Measurements from ENCODE around the gene ZNF320.
"Not testable (repeated sequence)": the region's sequence is repeated elsewhere in the genome, so short reads cannot be mapped to it uniquely, and the experiment has no call there.

- TF ChIP-seq JUNB (IDR thresholded peaks at IDR 0.05); CTCF (IDR thresholded peaks at IDR 0.05 in 2 of 3, conservative IDR thresholded peaks at IDR 0.05 in 1 of 3; ENCODE audit: control insufficient read depth in 2 of 3, extremely low read depth in 1 of 3, insufficient read depth in 1 of 3, low read depth in 3 of 3, low read length in 3 of 3): not testable (repeated sequence)
Measured at GRCh38 chr19:52924641-52925040, 27.2 kb upstream of the ZNF320 start.

All from GM12878 (cell line).